Skin of body (tissue), 2 donors: Measurements from ENCODE around the gene BHLHE40. TPM values are rescaled to one million over a fixed set of nuclear protein-coding genes. Genes with fewer than 3 reads are reported as not detected.

ENCODE experiments used
- DNase-seq: peaks from one replicate; lab custom pipeline; 2025; lab: John Stamatoyannopoulos, UW
- total RNA-seq: library from RNA; depleted of rRNA; stranded (reverse); fragments of >200 nt; gene quantifications from one replicate; pipeline ENCODE4 v1.2.3, GENCODE V29; 2014

BHLHE40 gene
- total RNA-seq, 1 donor from 2014 or later = 51.7 TPM

DNA sequence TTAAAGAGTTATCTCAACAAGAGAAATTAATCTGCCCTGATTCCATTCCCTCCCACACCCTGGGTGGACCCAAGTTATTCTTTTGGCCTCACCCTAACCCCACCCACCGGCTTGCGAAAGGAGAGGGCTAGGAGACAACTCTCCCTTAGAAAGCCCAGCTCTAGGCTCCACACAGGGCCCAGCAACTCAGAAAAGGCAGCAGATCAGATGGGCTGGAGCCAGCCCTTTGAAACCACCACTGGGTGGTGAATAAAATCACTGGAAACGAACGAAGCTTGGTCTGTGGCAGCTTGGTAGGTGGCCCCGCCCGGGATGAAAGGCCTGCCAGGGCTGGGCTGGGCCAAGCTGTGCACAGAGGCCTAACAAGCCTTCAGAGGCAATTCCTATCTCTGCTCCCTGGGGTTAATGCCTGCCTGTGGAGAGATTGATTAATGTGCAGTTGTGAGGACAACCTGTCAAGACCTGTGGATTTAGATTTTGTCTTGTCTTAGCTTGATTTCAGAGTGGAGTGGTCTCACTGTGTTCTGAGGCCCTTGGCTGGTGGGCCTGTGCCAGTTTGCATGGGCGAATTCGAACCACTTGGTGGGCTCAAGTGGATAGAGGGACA lies 38.8 kb downstream of the BHLHE40 start:
- DNase-seq = no peak

DNA sequence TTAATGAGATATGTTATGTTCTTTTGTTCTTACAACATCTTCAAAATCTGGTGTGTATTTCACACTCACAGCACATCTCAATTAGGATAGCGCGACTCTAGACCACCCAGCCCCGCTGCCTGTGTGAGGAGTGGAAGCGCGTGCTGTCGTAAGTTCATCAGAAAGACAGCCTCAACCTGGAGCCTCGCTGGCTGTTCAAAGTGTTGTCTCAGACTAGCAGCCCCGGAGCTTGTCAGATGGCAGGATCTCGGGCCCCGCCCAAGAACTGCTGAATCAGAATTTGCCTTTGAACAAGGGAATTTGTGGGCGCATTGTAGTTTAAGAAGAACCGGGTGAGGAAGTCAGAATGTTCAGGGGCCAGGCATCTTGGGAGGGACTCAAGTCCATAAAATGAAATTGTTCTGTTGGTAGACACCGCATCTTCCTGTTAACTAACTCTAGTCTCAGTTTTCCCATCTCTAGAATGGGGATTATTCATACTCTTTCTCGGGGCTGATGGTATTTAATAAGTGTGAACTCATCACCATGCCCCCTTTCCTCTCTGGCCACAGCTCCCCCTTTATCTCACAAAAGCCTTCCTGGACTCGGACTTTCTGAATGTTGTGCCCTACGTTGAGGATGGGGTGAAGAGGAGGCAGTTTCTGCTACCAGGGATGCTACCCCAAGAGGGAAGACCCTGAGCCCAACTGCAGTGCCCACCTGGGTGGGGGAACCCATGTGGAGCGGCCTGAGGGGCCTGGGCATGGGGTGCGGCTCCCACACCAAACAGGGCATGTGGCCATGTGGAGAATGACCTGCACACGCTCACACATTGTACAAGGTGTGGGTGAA lies 40.4 kb downstream of the BHLHE40 start:
- no peak for DNase-seq

DNA sequence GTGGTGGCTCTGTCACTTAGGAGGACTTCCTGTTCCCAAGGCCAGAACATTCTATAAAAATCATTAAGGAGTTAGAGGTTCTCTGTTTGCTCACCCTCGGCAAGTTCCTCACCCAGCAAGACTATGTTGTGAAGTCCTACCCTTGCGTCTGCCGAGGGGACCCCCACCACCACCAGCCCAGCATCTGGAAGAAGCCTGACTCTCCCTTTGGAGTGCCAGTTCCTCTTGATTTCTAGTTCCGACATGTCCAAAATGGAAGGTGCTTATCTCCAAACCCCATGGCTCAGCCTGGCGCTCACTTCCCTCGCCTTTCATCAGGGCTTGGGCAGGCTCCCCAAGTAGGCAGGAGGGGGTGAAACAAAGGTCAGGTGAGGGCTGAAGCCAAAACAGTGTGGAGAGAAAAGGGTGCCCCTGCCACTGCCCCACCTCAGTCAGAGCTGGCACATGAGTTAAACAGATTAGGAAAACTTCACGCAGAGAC lies 41.0 kb downstream of the BHLHE40 start:
- DNase-seq = no peak

DNA sequence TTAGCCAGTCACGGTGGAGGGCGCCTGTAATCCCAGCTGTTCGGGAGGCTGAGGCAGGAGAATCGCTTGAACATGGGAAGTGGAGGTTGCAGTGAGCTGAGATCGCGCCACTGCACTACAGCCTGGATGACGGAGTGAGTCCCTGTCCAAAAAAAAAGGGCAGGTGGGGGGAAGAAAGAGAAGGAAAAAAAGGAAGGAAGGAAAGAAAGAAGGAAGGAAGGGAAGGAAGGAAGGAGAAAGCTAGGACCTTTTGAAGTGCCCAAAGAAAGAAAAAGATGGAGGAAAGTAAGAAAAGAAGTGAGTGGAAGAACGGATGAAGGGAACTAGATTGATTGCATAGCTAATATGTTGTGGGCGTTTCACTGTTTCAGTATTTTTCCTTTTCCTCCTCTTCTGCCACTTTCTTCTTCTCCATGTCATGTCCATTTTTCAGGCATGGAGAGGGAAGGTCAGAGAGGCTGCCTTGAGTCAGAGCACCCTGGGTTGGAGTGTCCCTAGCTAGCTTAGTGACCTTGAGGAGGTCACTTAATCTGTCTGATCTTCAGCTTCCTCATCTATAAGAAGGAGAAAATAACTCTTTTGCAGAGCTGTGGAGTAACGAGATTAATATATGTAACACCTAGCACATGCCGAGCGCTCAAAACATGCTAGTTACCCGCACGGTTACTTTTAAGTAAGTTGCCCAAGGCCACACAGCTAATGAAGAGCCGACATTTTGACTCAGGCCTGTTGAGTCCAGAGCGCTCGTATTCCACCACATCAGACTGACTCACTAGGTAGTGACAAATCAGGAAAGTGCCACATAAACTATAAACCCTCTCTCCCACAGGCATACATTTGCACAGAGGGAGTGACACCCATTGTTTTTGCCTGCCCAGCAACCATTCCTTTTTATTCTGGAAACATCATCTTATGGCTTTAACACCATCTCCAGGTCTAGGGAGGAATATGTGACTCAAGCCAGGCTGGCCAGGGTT lies 42.2 kb downstream of the BHLHE40 start:
- no peak for DNase-seq

DNA sequence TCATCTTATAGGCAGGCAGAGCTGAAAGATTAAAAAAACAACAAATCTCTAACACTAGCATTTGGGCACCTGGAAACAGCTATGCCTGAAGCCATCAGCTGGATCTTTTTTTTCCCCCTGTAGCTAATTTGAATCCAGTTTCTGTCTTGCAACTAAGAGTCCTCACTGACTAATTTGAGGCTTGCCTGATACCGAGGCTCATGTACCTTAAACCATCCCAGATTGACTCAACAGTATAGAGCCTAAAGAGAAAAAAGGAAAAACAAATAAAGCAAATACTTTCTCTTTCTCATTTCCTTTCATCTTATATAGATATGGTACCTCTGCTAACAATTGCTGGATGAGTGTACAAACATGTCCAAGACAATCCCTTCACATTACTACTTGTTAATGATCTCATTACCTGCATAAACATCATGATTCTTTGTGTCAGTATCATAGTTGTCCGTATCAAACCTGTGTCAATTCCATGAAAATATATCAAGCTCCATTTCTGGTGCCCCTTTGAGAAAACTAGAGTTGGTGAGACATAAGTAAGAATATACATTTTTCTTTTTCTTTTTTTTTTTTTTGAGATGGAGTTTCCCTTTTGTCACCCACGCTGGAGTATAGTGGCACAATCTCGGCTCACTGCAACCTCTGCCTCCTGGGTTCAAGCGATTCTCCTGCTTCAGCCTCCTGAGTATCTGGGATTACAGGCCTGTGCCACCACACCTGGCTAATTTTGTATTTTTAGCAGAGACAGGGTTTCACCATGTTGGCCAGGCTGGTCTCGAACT lies 43.1 kb downstream of the BHLHE40 start:
- no peak for DNase-seq

DNA sequence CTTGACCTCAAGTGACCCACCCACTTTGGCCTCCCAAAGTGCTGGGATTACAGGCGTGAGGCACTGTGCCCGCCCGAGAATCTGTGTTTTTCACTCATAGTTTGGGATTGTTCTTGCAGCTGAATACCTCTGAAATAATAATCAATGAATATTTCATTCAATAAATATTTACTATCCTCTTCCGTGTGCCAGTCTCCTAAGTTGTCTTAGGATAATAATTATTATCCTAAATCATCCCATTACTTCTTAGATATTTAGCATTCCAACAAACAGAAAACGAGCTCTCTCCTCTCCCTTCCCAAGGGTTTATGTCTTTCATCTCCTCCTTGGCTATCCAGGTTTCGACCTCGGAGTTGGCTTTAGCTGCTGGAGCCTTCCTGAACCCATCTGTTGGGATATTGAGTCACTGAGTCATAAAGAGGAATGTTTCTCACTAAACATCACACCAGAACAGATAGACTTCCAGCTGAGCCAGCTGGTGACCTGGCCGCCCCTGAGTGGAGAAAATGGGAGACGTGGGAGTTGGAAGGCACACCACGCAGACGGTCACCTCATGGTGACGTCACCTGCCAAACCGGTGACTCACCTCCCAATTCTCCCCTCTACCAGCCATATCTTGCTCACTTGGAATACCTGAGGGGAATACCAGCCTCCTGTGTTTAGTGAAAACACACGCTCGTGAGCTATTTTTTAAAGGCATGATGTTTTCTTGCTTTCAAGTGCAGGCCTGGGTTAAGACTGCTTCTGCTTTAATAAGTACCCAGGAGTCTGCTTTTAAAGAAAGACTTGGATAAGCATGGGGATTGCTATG lies 43.9 kb downstream of the BHLHE40 start:
- DNase-seq = no peak

DNA sequence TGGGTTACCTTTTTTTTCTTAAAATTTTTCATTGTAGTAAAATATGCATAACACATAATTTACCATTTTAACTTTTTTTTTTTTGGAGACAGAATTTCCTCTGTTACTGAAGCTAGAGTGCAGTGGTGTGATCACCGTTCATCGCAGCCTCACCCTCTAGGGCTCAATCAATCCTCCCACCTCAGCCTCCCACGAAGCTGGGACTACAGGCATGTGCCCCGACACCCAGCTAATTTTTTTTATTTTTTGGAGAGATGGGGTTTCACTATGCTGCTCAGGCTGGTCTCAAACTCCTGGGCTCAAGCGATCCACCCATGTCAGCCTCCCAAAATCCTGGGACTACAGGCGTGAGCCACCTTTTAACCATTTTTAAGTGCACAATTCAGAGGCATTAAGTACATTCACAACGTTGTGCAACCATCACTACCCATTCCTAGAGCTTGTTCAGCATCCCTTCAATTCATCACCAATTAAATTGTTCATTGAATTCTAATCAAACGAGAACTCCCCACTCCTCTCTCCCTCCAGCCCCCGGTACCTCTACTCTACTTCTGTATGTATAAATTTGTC lies 44.6 kb downstream of the BHLHE40 start:
- no peak for DNase-seq

DNA sequence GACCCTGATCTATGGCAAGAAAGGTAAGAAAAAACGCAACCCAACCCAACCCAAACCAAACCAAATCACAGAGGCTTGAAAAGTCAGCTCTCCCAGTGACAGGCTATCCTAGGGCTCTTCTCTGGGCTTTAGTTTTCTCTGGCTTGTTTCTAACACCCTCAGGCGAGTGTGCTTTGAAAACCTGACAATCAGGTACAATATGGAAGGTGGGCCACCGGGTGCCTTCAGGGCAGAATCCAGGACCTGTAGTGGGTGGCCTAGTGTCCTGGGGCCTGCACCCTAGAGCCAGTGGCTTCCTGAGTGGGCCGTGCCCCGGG lies 46.8 kb downstream of the BHLHE40 start:
- DNase-seq = no peak

DNA sequence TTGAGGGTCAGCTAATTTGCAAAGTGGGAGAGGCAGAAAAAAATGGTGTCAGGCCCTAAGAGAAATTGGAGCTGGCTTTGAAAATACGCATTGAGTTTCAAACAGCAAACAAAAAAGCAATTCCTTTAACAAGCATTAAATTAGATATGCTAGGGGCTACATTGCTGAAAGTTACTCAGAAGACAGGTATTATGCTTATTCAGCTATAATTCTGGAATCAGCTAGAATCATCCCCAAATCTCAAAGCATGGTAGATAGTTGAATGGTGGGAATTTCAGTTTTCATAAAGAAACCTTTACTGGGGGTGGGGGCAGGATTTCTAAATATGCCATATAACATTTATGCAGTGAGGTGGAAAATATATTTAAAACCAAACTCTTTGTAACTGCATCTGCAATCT lies 50.5 kb downstream of the BHLHE40 start:
- no peak for DNase-seq

DNA sequence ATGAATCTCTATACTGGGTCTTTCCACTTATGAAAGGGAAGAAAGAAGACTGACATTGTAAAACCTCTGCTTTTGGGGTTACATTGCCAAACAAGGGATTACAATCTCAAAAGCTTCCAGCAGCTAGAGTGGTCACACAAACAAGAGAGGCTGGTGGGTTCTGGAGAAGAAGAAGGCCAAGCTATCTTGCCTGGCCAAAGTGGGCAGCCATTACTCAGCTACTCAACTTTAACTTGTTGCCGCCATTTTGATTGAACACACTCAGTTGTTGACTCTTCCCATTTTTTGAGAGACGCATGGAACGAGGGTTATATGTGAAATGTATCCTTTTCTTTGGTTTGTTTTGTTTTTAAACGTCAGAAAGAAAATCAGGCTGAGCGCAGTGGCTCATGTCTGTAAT lies 50.9 kb downstream of the BHLHE40 start:
- DNase-seq = no peak

DNA sequence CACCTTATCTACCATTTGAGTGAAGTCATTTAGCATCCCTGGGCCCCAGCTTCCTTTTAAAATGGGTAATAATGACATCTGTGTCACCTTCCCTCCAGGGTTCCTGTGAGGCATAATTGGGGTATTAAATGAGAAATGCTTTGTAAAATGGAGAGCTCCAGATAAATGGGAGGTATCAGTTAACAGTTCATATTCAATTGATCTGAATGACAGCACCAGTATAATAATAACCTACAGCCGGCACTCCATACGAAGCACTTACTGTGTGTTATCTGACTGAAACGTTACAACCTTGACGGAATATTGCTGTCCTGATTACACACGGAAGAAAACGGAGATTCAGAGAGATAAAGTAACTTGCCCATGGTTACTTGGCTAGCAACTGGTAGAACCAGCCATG lies 53.6 kb downstream of the BHLHE40 start:
- DNase-seq = no peak

Other genes starting within 250 kb of the BHLHE40 start
- 65.7 TPM for gene ARL8B, start 142.9 kb downstream of the BHLHE40 start, total RNA-seq
- 20.3 TPM for gene EDEM1, start 208.3 kb downstream of the BHLHE40 start, total RNA-seq